ENCODE data around the gene CEPT1.

The CEPT1 gene

GRCh38 chr1:111225717-111226400, 85.8 kb downstream of the CEPT1 start:
- no peak for TF ChIP-seq CTCF (IDR thresholded peaks at IDR 0.05; ENCODE audit: low read depth, low read length)
- H3K4me3 ChIP-seq (ENCODE audit: low read depth, low read length): no peak overlapping the region
- in situ Hi-C loops (cut with HindIII; ENCODE audit: low sequenced_read_pairs): no loop called here
- peak; percentile 47 for DNase-seq (ENCODE audit: low read depth, low spot score)

GRCh38 chr1:111227434-111227833, 87.4 kb downstream of the CEPT1 start, which contains the start of gene CHI3L2:
CHI3L2 (plus strand) TSS chr1:111227713; CDS start chr1:111227730, 17 bp downstream.
- DNase-seq (ENCODE audit: low read depth, low spot score): no peak
- in situ Hi-C loops (cut with HindIII; ENCODE audit: low sequenced_read_pairs): no loop called here
- no peak within 1 kb of the TSS for H3K4me3 ChIP-seq (ENCODE audit: low read depth, low read length)
- no peak for TF ChIP-seq CTCF (IDR thresholded peaks at IDR 0.05; ENCODE audit: low read depth, low read length)

GRCh38 chr1:111227851-111228747, 88.1 kb downstream of the CEPT1 start:
- no peak for TF ChIP-seq CTCF (IDR thresholded peaks at IDR 0.05; ENCODE audit: low read depth, low read length)
- no peak overlapping the region for H3K4me3 ChIP-seq (ENCODE audit: low read depth, low read length)
- in situ Hi-C loops (cut with HindIII; ENCODE audit: low sequenced_read_pairs): no loop called here
- DNase-seq (ENCODE audit: low read depth, low spot score): peak; percentile 94

GRCh38 chr1:111228748-111229126, 88.7 kb downstream of the CEPT1 start:
- in situ Hi-C loops (cut with HindIII; ENCODE audit: low sequenced_read_pairs): no loop called here
- no peak for DNase-seq (ENCODE audit: low read depth, low spot score)
- H3K4me3 ChIP-seq (ENCODE audit: low read depth, low read length): no peak overlapping the region
- no peak for TF ChIP-seq CTCF (IDR thresholded peaks at IDR 0.05; ENCODE audit: low read depth, low read length)

- DNase-seq (ENCODE audit: low read depth, low spot score): no peak
- no peak overlapping the region for H3K4me3 ChIP-seq (ENCODE audit: low read depth, low read length)
- TF ChIP-seq CTCF (IDR thresholded peaks at IDR 0.05; ENCODE audit: low read depth, low read length): no peak
- in situ Hi-C loops (cut with HindIII; ENCODE audit: low sequenced_read_pairs): no loop called here
Observed at GRCh38 chr1:111232134-111232533, 92.1 kb downstream of the CEPT1 start.

GRCh38 chr1:111234258-111234657, 94.2 kb downstream of the CEPT1 start:
- no peak for TF ChIP-seq CTCF (IDR thresholded peaks at IDR 0.05; ENCODE audit: low read depth, low read length)
- no peak overlapping the region for H3K4me3 ChIP-seq (ENCODE audit: low read depth, low read length)
- in situ Hi-C loops (cut with HindIII; ENCODE audit: low sequenced_read_pairs): no loop called here
- no peak for DNase-seq (ENCODE audit: low read depth, low spot score)

All from astrocyte of the spinal cord (primary cell).